Chondrocyte (in vitro differentiated cells): ENCODE data around the gene SEMA5A. TPM values are rescaled to one million over a fixed set of nuclear protein-coding genes. Genes with fewer than 3 reads are reported as not detected.
A peak's percentile ranks its signal among the peaks of the same experiment; 100 is the strongest.

ENCODE experiments used
- DNase-seq: peaks from one replicate; pipeline ENCODE4 v3.0.0; 2021; ENCODE audit warnings: mixed read lengths, low spot score
- H3K27ac Mint-ChIP-seq: one replicate; pipeline ENCODE4 v1.8.0; 2021; ENCODE audit warnings: mild to moderate bottlenecking, moderate library complexity, mixed read lengths; ENCODE audit not compliant: unreplicated experiment
- H3K27me3 Mint-ChIP-seq: 2 replicates; pipeline ENCODE4 v1.8.0; 2021; ENCODE audit warnings: low read depth, mixed read lengths
- H3K36me3 Mint-ChIP-seq: 2 replicates; pipeline ENCODE4 v1.8.0; 2021; ENCODE audit warnings: low read depth, mixed read lengths
- H3K4me1 Mint-ChIP-seq: 2 replicates; pipeline ENCODE4 v1.8.0; 2021; ENCODE audit warnings: low read depth, mild to moderate bottlenecking, mixed read lengths
- H3K4me3 Mint-ChIP-seq: one replicate; pipeline ENCODE4 v1.8.0; 2021; ENCODE audit warnings: mild to moderate bottlenecking, moderate library complexity, mixed read lengths; ENCODE audit not compliant: unreplicated experiment
- H3K9me3 Mint-ChIP-seq: 2 replicates; pipeline ENCODE4 v1.8.0; 2021; ENCODE audit warnings: low read depth, mixed read lengths
- CTCF ChIP-seq: fragments of 200-600 bp; sonication (generic); IDR thresholded peaks from 2 replicates; pipeline ENCODE4 v1.5.0; 2021; ENCODE audit warnings: antibody characterized with exemption, mild to moderate bottlenecking, moderate library complexity
- total RNA-seq: library from RNA; stranded (reverse); gene quantifications from 3 replicates; pipeline ENCODE4 v1.2.1, GENCODE V29; 2021

Gene SEMA5A
- total RNA-seq, 1 donor from 2014 or later, result 249 TPM

GRCh38 chr5:9098990-9099389 is 446.9 kb downstream of the SEMA5A start:
- Mint-ChIP-seq H3K36me3 (peaks cover 4% of the 10 kb centered on the region), H3K9me3 (no peaks in the 10 kb centered on the region), H3K4me3 (no peak overlapping the region), H3K4me1 (peaks cover 16% of the 10 kb centered on the region), H3K27ac (no peak overlapping the region), H3K27me3 (no peaks in the 10 kb centered on the region)
- DNase-seq, result no peak
- no peak for TF ChIP-seq CTCF

GRCh38 chr5:9094582-9094981 is 451.3 kb downstream of the SEMA5A start:
- no peaks in the 10 kb centered on the region for H3K27me3 Mint-ChIP-seq
- H3K4me1 Mint-ChIP-seq, result peaks cover 15% of the 10 kb centered on the region
- no peak for DNase-seq

GRCh38 chr5:9091896-9092662 is 453.8 kb downstream of the SEMA5A start:
- H3K4me1 Mint-ChIP-seq, result peaks cover 15% of the 10 kb centered on the region
- H3K9me3 Mint-ChIP-seq, result no peaks in the 10 kb centered on the region
- peaks cover 9% of the 10 kb centered on the region for H3K36me3 Mint-ChIP-seq
- H3K27ac Mint-ChIP-seq, result no peak overlapping the region
- DNase-seq, result no peak
- TF ChIP-seq CTCF, result no peak
- no peaks in the 10 kb centered on the region for H3K27me3 Mint-ChIP-seq
- no peak overlapping the region for H3K4me3 Mint-ChIP-seq

More at GRCh38 chr5:9094582-9094981, 451.3 kb downstream of the SEMA5A start:
- no peaks in the 10 kb centered on the region for H3K9me3 Mint-ChIP-seq
- peaks cover 9% of the 10 kb centered on the region for H3K36me3 Mint-ChIP-seq
- H3K27ac Mint-ChIP-seq, result peak overlapping the region; percentile 49
- no peak overlapping the region for H3K4me3 Mint-ChIP-seq
- TF ChIP-seq CTCF, result no peak

- Mint-ChIP-seq H3K27ac (no peak overlapping the region), H3K4me3 (no peak overlapping the region), H3K9me3 (no peaks in the 10 kb centered on the region), H3K4me1 (peaks cover 15% of the 10 kb centered on the region), H3K27me3 (no peaks in the 10 kb centered on the region), H3K36me3 (peaks cover 11% of the 10 kb centered on the region)
- no peak for DNase-seq
- TF ChIP-seq CTCF, result no peak
Measured at GRCh38 chr5:9090381-9091026, 455.4 kb downstream of the SEMA5A start.

GRCh38 chr5:9089893-9090292 is 456.0 kb downstream of the SEMA5A start:
- Mint-ChIP-seq H3K27ac (no peak overlapping the region), H3K4me3 (no peak overlapping the region), H3K9me3 (no peaks in the 10 kb centered on the region), H3K36me3 (peaks cover 13% of the 10 kb centered on the region), H3K27me3 (no peaks in the 10 kb centered on the region), H3K4me1 (peaks cover 12% of the 10 kb centered on the region)
- DNase-seq, result no peak
- no peak for TF ChIP-seq CTCF
